ENCODE measurements around the gene SHLD2. TPM values are rescaled to one million over a fixed set of nuclear protein-coding genes. Genes with fewer than 3 reads are reported as not detected.
A peak's percentile ranks its signal among the peaks of the same experiment; 100 is the strongest.
"Not testable (repeated sequence)": the region's sequence is repeated elsewhere in the genome, so short reads cannot be mapped to it uniquely, and the experiment has no call there.

The SHLD2 gene
- polyA plus RNA-seq, 2 donors = 10.0 to 10.6 TPM

- H3K27me3 ChIP-seq (ENCODE audit: control insufficient read depth in 1 of 2, insufficient read depth in 2 of 2, low read length in 2 of 2); H3K36me3 ChIP-seq (ENCODE audit: control insufficient read depth in 2 of 2, insufficient read depth in 2 of 2, low read length in 1 of 2); H3K4me1 ChIP-seq (ENCODE audit: control insufficient read depth in 2 of 2, insufficient read depth in 2 of 2, low read length in 1 of 2); H3K9me3 ChIP-seq (ENCODE audit: control insufficient read depth in 2 of 2, insufficient read depth in 1 of 2, low read depth in 1 of 2, low read length in 1 of 2): not testable (repeated sequence)
- Histone ChIP-seq H3K27ac (ENCODE audit: low read depth in 2 of 2, low read length in 1 of 2) (peak overlapping the region in 1 of 2 donors; percentile 39), H3K4me3 (ENCODE audit: low read depth in 1 of 2, low read length in 2 of 2) (peak overlapping the region in 1 of 2 donors; percentile 15)
- 35 to 37% methylated on average over 6 of the region's 6 CpGs for WGBS, 2 donors
Measured at GRCh38 chr10:87200924-87201323, 105.9 kb downstream of the SHLD2 start.

GRCh38 chr10:87204801-87205200 lies 109.8 kb downstream of the SHLD2 start:
- not testable (repeated sequence) for H3K36me3 ChIP-seq (ENCODE audit: control insufficient read depth in 2 of 2, insufficient read depth in 2 of 2, low read length in 1 of 2); H3K4me1 ChIP-seq (ENCODE audit: control insufficient read depth in 2 of 2, insufficient read depth in 2 of 2, low read length in 1 of 2); H3K4me3 ChIP-seq (ENCODE audit: low read depth in 1 of 2, low read length in 2 of 2); H3K27ac ChIP-seq (ENCODE audit: low read depth in 2 of 2, low read length in 1 of 2); H3K27me3 ChIP-seq (ENCODE audit: control insufficient read depth in 1 of 2, insufficient read depth in 2 of 2, low read length in 2 of 2); H3K9me3 ChIP-seq (ENCODE audit: control insufficient read depth in 2 of 2, insufficient read depth in 1 of 2, low read depth in 1 of 2, low read length in 1 of 2)
- WGBS, 2 donors = 24 to 30% methylated on average over 2 of the region's 4 CpGs

- not testable (repeated sequence) for H3K36me3 ChIP-seq (ENCODE audit: control insufficient read depth in 2 of 2, insufficient read depth in 2 of 2, low read length in 1 of 2); H3K4me3 ChIP-seq (ENCODE audit: low read depth in 1 of 2, low read length in 2 of 2); H3K9me3 ChIP-seq (ENCODE audit: control insufficient read depth in 2 of 2, insufficient read depth in 1 of 2, low read depth in 1 of 2, low read length in 1 of 2); H3K4me1 ChIP-seq (ENCODE audit: control insufficient read depth in 2 of 2, insufficient read depth in 2 of 2, low read length in 1 of 2); H3K27ac ChIP-seq (ENCODE audit: low read depth in 2 of 2, low read length in 1 of 2); H3K27me3 ChIP-seq (ENCODE audit: control insufficient read depth in 1 of 2, insufficient read depth in 2 of 2, low read length in 2 of 2)
- whole genome bisulfite sequencing, 2 donors = 77 to 78% methylated on average over 4 of the region's 4 CpGs
Measured at GRCh38 chr10:87206922-87207321, 111.9 kb downstream of the SHLD2 start.

DNA sequence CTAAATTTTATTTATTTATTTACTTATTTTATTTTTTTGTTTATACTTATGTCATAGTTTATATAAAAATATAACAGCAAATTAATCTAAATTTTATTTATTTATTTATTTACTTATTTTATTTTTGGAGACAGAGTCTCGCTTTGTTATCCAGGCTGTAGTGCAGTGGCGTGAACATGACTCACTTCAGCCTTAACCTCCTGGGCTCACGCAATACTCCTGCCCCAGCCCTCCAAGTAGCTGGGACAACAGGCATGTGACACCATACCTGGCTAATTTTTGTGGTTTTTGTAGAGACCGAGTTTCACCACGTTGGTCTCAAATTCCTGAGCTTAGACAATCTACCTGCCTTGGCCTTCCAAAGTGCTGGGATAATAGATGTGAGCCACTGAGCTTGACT lies 115.3 kb downstream of the SHLD2 start:
- H3K36me3 ChIP-seq (ENCODE audit: control insufficient read depth in 2 of 2, insufficient read depth in 2 of 2, low read length in 1 of 2); H3K27ac ChIP-seq (ENCODE audit: low read depth in 2 of 2, low read length in 1 of 2); H3K27me3 ChIP-seq (ENCODE audit: control insufficient read depth in 1 of 2, insufficient read depth in 2 of 2, low read length in 2 of 2); H3K4me3 ChIP-seq (ENCODE audit: low read depth in 1 of 2, low read length in 2 of 2); H3K9me3 ChIP-seq (ENCODE audit: control insufficient read depth in 2 of 2, insufficient read depth in 1 of 2, low read depth in 1 of 2, low read length in 1 of 2); H3K4me1 ChIP-seq (ENCODE audit: control insufficient read depth in 2 of 2, insufficient read depth in 2 of 2, low read length in 1 of 2): not testable (repeated sequence)
- WGBS, 2 donors = 93 to 96% methylated on average over 5 of the region's 5 CpGs

DNA sequence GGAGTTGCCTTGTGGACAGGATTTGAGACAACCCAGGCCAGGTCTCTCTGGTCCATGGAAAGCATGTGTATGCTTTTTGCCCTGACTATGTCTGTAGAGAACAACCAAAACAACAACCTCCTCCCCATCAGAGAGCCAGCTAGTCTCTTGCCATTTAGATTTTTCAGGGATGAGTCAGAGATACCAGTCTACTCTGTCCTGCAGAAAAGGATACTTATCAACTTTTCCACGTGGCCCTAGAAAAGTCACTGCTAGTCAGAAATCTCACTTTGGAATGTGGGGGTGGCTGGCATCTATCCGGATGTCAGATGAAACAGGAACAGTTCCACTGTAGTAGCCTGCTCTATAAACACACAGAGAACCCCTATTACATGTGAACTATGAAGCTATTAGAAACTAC lies 116.8 kb downstream of the SHLD2 start:
- 70 to 78% methylated on average over 2 of the region's 2 CpGs for WGBS, 2 donors

DNA sequence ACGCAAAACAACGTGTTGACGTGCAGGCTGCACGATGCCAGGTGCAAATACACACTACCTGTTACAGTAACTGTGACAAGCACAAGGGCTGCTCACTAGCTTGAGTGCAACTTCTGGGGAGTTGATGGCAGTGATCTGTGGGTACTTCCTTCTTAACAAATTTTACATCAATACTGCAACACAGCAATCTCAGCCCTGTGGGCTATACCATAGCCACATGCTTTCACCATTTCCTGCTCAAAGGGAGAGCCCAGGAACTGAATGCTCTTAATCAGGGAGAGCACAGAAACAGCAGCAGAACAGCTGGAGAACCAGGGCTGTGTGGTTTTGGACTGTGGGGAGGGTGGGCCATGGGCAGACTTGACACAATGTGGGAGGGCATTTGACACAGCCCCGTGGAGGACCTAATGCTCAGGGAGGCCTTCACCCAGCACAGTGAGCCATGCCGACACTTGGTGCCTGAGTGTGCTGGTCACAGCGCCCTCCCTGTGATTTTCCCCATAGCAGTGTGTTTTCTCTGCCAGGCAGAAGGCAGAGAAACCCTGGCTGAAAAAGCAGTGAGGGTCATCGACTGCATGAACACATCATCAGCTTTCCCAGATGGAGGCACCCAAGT lies 118.3 kb downstream of the SHLD2 start:
- not testable (repeated sequence) for H3K9me3 ChIP-seq (ENCODE audit: control insufficient read depth in 2 of 2, insufficient read depth in 1 of 2, low read depth in 1 of 2, low read length in 1 of 2); H3K4me1 ChIP-seq (ENCODE audit: control insufficient read depth in 2 of 2, insufficient read depth in 2 of 2, low read length in 1 of 2); H3K27ac ChIP-seq (ENCODE audit: low read depth in 2 of 2, low read length in 1 of 2); H3K27me3 ChIP-seq (ENCODE audit: control insufficient read depth in 1 of 2, insufficient read depth in 2 of 2, low read length in 2 of 2); H3K4me3 ChIP-seq (ENCODE audit: low read depth in 1 of 2, low read length in 2 of 2); H3K36me3 ChIP-seq (ENCODE audit: control insufficient read depth in 2 of 2, insufficient read depth in 2 of 2, low read length in 1 of 2)
- WGBS, 2 donors = 81 to 88% methylated on average over 6 to 7 of the region's 8 CpGs

More for the DNA sequence above, 116.8 kb downstream of the SHLD2 start:
- H3K27ac ChIP-seq (ENCODE audit: low read depth in 2 of 2, low read length in 1 of 2); H3K27me3 ChIP-seq (ENCODE audit: control insufficient read depth in 1 of 2, insufficient read depth in 2 of 2, low read length in 2 of 2); H3K4me1 ChIP-seq (ENCODE audit: control insufficient read depth in 2 of 2, insufficient read depth in 2 of 2, low read length in 1 of 2); H3K36me3 ChIP-seq (ENCODE audit: control insufficient read depth in 2 of 2, insufficient read depth in 2 of 2, low read length in 1 of 2); H3K4me3 ChIP-seq (ENCODE audit: low read depth in 1 of 2, low read length in 2 of 2); H3K9me3 ChIP-seq (ENCODE audit: control insufficient read depth in 2 of 2, insufficient read depth in 1 of 2, low read depth in 1 of 2, low read length in 1 of 2): not testable (repeated sequence)

- 92 to 93% methylated on average over 13 to 21 of the region's 21 CpGs for WGBS, 2 donors
Measured at GRCh38 chr10:87213806-87214205, 118.8 kb downstream of the SHLD2 start.

DNA sequence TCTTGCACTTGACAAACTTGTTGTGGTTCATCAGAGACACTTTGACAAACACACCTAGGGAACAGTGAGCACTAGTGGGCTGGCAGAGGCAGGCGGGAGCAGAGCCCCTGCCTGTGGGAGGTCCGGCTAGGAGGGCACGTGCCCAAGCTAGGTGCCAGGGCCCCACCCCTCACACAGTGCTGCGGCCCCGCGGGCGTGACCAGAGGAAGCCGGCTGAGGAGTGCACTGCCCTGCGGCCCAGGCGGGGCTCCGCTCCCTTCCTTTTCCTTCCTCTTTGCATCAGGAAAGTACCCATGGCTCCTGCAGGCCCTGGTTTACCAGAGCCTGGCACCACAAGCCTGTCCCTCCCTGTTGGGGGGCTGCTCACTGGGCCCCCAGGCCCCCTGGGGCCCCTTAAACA lies 121.1 kb downstream of the SHLD2 start:
- not testable (repeated sequence) for H3K36me3 ChIP-seq (ENCODE audit: control insufficient read depth in 2 of 2, insufficient read depth in 2 of 2, low read length in 1 of 2)

More at GRCh38 chr10:87213806-87214205, 118.8 kb downstream of the SHLD2 start:
- not testable (repeated sequence) for H3K27me3 ChIP-seq (ENCODE audit: control insufficient read depth in 1 of 2, insufficient read depth in 2 of 2, low read length in 2 of 2); H3K36me3 ChIP-seq (ENCODE audit: control insufficient read depth in 2 of 2, insufficient read depth in 2 of 2, low read length in 1 of 2); H3K4me3 ChIP-seq (ENCODE audit: low read depth in 1 of 2, low read length in 2 of 2); H3K27ac ChIP-seq (ENCODE audit: low read depth in 2 of 2, low read length in 1 of 2); H3K4me1 ChIP-seq (ENCODE audit: control insufficient read depth in 2 of 2, insufficient read depth in 2 of 2, low read length in 1 of 2); H3K9me3 ChIP-seq (ENCODE audit: control insufficient read depth in 2 of 2, insufficient read depth in 1 of 2, low read depth in 1 of 2, low read length in 1 of 2)

DNA sequence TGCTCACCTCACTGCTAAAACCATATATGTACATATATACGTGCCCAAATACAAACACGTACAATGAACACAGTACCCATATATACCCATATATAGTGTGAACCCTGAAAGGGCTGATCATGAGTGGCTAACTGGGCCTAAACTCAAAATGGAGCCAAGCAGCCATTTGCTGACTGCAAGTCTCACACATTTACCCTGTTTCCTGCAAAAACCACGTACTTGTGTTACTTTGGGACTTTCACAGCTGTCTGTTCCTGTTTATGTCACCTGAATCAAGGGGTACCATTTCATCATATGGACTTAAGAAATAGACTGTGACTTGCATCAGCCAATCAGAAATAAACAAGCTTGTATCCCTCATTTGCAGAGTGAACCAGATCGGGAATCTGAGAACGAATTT lies 124.4 kb downstream of the SHLD2 start:
- H3K27me3 ChIP-seq (ENCODE audit: control insufficient read depth in 1 of 2, insufficient read depth in 2 of 2, low read length in 2 of 2); H3K36me3 ChIP-seq (ENCODE audit: control insufficient read depth in 2 of 2, insufficient read depth in 2 of 2, low read length in 1 of 2): not testable (repeated sequence)

More for the DNA sequence above, 121.1 kb downstream of the SHLD2 start:
- WGBS, 2 donors = 55 to 59% methylated on average over 11 of the region's 11 CpGs
- not testable (repeated sequence) for H3K27me3 ChIP-seq (ENCODE audit: control insufficient read depth in 1 of 2, insufficient read depth in 2 of 2, low read length in 2 of 2); H3K9me3 ChIP-seq (ENCODE audit: control insufficient read depth in 2 of 2, insufficient read depth in 1 of 2, low read depth in 1 of 2, low read length in 1 of 2); H3K4me1 ChIP-seq (ENCODE audit: control insufficient read depth in 2 of 2, insufficient read depth in 2 of 2, low read length in 1 of 2); H3K4me3 ChIP-seq (ENCODE audit: low read depth in 1 of 2, low read length in 2 of 2); H3K27ac ChIP-seq (ENCODE audit: low read depth in 2 of 2, low read length in 1 of 2)

GRCh38 chr10:87222789-87223188 lies 127.8 kb downstream of the SHLD2 start:
- not testable (repeated sequence) for H3K9me3 ChIP-seq (ENCODE audit: control insufficient read depth in 2 of 2, insufficient read depth in 1 of 2, low read depth in 1 of 2, low read length in 1 of 2); H3K27ac ChIP-seq (ENCODE audit: low read depth in 2 of 2, low read length in 1 of 2); H3K4me1 ChIP-seq (ENCODE audit: control insufficient read depth in 2 of 2, insufficient read depth in 2 of 2, low read length in 1 of 2); H3K4me3 ChIP-seq (ENCODE audit: low read depth in 1 of 2, low read length in 2 of 2); H3K36me3 ChIP-seq (ENCODE audit: control insufficient read depth in 2 of 2, insufficient read depth in 2 of 2, low read length in 1 of 2); H3K27me3 ChIP-seq (ENCODE audit: control insufficient read depth in 1 of 2, insufficient read depth in 2 of 2, low read length in 2 of 2)
- WGBS, 2 donors = 73 to 93% methylated on average over 23 to 30 of the region's 30 CpGs

More for the DNA sequence above, 124.4 kb downstream of the SHLD2 start:
- WGBS, 2 donors = 57 to 78% methylated on average over 1 of the region's 5 CpGs
- not testable (repeated sequence) for H3K4me1 ChIP-seq (ENCODE audit: control insufficient read depth in 2 of 2, insufficient read depth in 2 of 2, low read length in 1 of 2); H3K27ac ChIP-seq (ENCODE audit: low read depth in 2 of 2, low read length in 1 of 2); H3K9me3 ChIP-seq (ENCODE audit: control insufficient read depth in 2 of 2, insufficient read depth in 1 of 2, low read depth in 1 of 2, low read length in 1 of 2); H3K4me3 ChIP-seq (ENCODE audit: low read depth in 1 of 2, low read length in 2 of 2)

Data from esophagus (tissue), 2 donors.